H9 (cell line): ENCODE data around the gene IL6R. TPM values are rescaled to one million over a fixed set of nuclear protein-coding genes. Genes with fewer than 3 reads are reported as not detected.

ENCODE experiments used
- DNase-seq: peaks from one replicate; pipeline ENCODE4 v3.0.0-alpha.2; 2017
- H2AFZ ChIP-seq: one replicate; pipeline ENCODE4 v1.6.1; 2013; ENCODE audit warnings: mild to moderate bottlenecking, low read length, control low read depth, moderate library complexity
- H2AK5ac ChIP-seq: 2 replicates; pipeline ENCODE4 v1.6.1; 2013; ENCODE audit warnings: low read length, control low read depth, mixed read lengths; ENCODE audit not compliant: insufficient read length
- H2BK120ac ChIP-seq: one replicate; pipeline ENCODE4 v1.6.1; 2013; ENCODE audit warnings: low read depth, mild to moderate bottlenecking, low read length, control low read depth, inconsistent platforms; ENCODE audit not compliant: poor library complexity, severe bottlenecking
- H2BK12ac ChIP-seq: 2 replicates; pipeline ENCODE4 v1.6.1; 2013; ENCODE audit warnings: low read length, control low read depth, mixed read lengths, low read depth; ENCODE audit not compliant: insufficient read length
- H2BK15ac ChIP-seq: 2 replicates; pipeline ENCODE4 v1.6.1; 2013; ENCODE audit warnings: low read depth, low read length, control low read depth
- H2BK20ac ChIP-seq: one replicate; pipeline ENCODE4 v1.6.1; 2013; ENCODE audit warnings: low read depth, mild to moderate bottlenecking, low read length, control low read depth, inconsistent platforms; ENCODE audit not compliant: poor library complexity, severe bottlenecking
- H2BK5ac ChIP-seq: 2 replicates; pipeline ENCODE4 v1.6.1; 2013; ENCODE audit warnings: low read length, control low read depth, mixed read lengths; ENCODE audit not compliant: insufficient read length
- H3K14ac ChIP-seq: 2 replicates; pipeline ENCODE4 v1.6.1; 2013; ENCODE audit warnings: low read length, control low read depth; ENCODE audit not compliant: insufficient read depth
- H3K18ac ChIP-seq: 2 replicates; pipeline ENCODE4 v1.6.1; 2013; ENCODE audit warnings: low read depth, mild to moderate bottlenecking, mixed read lengths, low read length, control low read depth; ENCODE audit not compliant: insufficient read length
- H3K23ac ChIP-seq: 2 replicates; pipeline ENCODE4 v1.6.1; 2013; ENCODE audit warnings: low read length, control low read depth, mixed read lengths, low read depth; ENCODE audit not compliant: insufficient read length
- H3K23me2 ChIP-seq: 2 replicates; pipeline ENCODE4 v1.6.1; 2013; ENCODE audit warnings: low read depth, mild to moderate bottlenecking, mixed read lengths, low read length, control low read depth; ENCODE audit not compliant: insufficient read length, poor library complexity, severe bottlenecking
- H3K27ac ChIP-seq: 2 replicates; pipeline ENCODE4 v1.5.1; 2013; ENCODE audit warnings: low read length, control low read depth, mixed read lengths, low read depth; ENCODE audit not compliant: insufficient read length
- H3K27me3 ChIP-seq: 2 replicates; pipeline ENCODE4 v1.6.1; 2013; ENCODE audit warnings: low read length, control low read depth, inconsistent platforms; ENCODE audit not compliant: insufficient read depth
- H3K4ac ChIP-seq: 2 replicates; pipeline ENCODE4 v1.6.1; 2013; ENCODE audit warnings: low read depth, mild to moderate bottlenecking, control low read depth, inconsistent platforms, low read length, moderate library complexity
- H3K4me1 ChIP-seq: 2 replicates; pipeline ENCODE4 v1.6.1; 2013; ENCODE audit warnings: low read length, control low read depth, inconsistent platforms; ENCODE audit not compliant: insufficient read depth
- H3K4me2 ChIP-seq: 2 replicates; pipeline ENCODE4 v1.6.1; 2013; ENCODE audit warnings: low read length, control low read depth, mixed read lengths; ENCODE audit not compliant: insufficient read length, insufficient read depth
- H3K56ac ChIP-seq: 2 replicates; pipeline ENCODE4 v1.6.1; 2013; ENCODE audit warnings: low read depth, mild to moderate bottlenecking, mixed read lengths, low read length, control low read depth; ENCODE audit not compliant: insufficient read length
- H3K79me1 ChIP-seq: 2 replicates; pipeline ENCODE4 v1.6.1; 2013; ENCODE audit warnings: low read depth, mild to moderate bottlenecking, moderate library complexity, low read length, control low read depth, inconsistent platforms; ENCODE audit not compliant: insufficient read depth, poor library complexity, severe bottlenecking
- H3K79me2 ChIP-seq: 2 replicates; pipeline ENCODE4 v1.6.1; 2013; ENCODE audit warnings: low read length, control low read depth, inconsistent platforms; ENCODE audit not compliant: insufficient read depth
- H3K9ac ChIP-seq: 2 replicates; pipeline ENCODE4 v1.6.1; 2013; ENCODE audit warnings: low read length, control low read depth, mixed read lengths; ENCODE audit not compliant: insufficient read length; ENCODE audit errors: extremely low read depth
- H3K9me3 ChIP-seq: one replicate; pipeline ENCODE4 v1.6.1; 2013; ENCODE audit warnings: low read depth, low read length, inconsistent platforms; ENCODE audit not compliant: control insufficient read depth
- H3T11ph ChIP-seq: one replicate; pipeline ENCODE4 v1.6.1; 2013; ENCODE audit warnings: mild to moderate bottlenecking, low read length, control low read depth, inconsistent platforms
- H4K20me1 ChIP-seq: one replicate; pipeline ENCODE4 v1.6.1; 2013; ENCODE audit not compliant: control insufficient read depth, insufficient read length, insufficient read depth
- H4K5ac ChIP-seq: 2 replicates; pipeline ENCODE4 v1.6.1; 2013; ENCODE audit warnings: low read depth, mild to moderate bottlenecking, mixed read lengths, low read length, control low read depth; ENCODE audit not compliant: insufficient read length
- H4K8ac ChIP-seq: replicated peaks from 2 replicates; pipeline ENCODE4 v1.6.1; 2013; ENCODE audit warnings: low read length, control low read depth, mixed read lengths, low read depth; ENCODE audit not compliant: insufficient read length
- H4K91ac ChIP-seq: 2 replicates; pipeline ENCODE4 v1.6.1; 2013; ENCODE audit warnings: low read depth, mild to moderate bottlenecking, moderate library complexity, mixed read lengths, low read length, control low read depth; ENCODE audit not compliant: insufficient read length
- H3K27ac Mint-ChIP-seq, 3 experiments: 2 replicates in 2 of 3; 3 replicates in 1 of 3; pipeline ENCODE4 v1.8.0; 2020 to 2021; ENCODE audit warnings: mixed read lengths in 3 of 3, mild to moderate bottlenecking in 1 of 3, moderate library complexity in 1 of 3
- H3K27me3 Mint-ChIP-seq: 2 replicates; pipeline ENCODE4 v1.8.0; 2021; ENCODE audit warnings: low read depth, mild to moderate bottlenecking, moderate library complexity, mixed read lengths
- H3K36me3 Mint-ChIP-seq, 3 experiments: 2 replicates in 2 of 3; 3 replicates in 1 of 3; pipeline ENCODE4 v1.8.0; 2020 to 2021; ENCODE audit warnings: low read depth in 3 of 3, mixed read lengths in 3 of 3; ENCODE audit not compliant: insufficient read depth in 1 of 3
- H3K4me1 Mint-ChIP-seq, 2 experiments: 2 replicates each; pipeline ENCODE4 v1.8.0; 2020; ENCODE audit warnings: mixed read lengths in 2 of 2
- H3K4me3 Mint-ChIP-seq, 2 experiments: 2 replicates in 1 of 2; 3 replicates in 1 of 2; pipeline ENCODE4 v1.8.0; 2020 to 2021; ENCODE audit warnings: mild to moderate bottlenecking in 2 of 2, mixed read lengths in 2 of 2, moderate library complexity in 1 of 2
- H3K9me3 Mint-ChIP-seq, 2 experiments: 2 replicates in 1 of 2; 3 replicates in 1 of 2; pipeline ENCODE4 v1.8.0; 2020; ENCODE audit warnings: mild to moderate bottlenecking in 2 of 2, mixed read lengths in 2 of 2, moderate library complexity in 1 of 2
- CTCF ChIP-seq: fragments of 200-600 bp; sonication (generic); conservative IDR thresholded peaks from 3 replicates; pipeline ENCODE4 v1.8.0; 2021; ENCODE audit warnings: antibody characterized with exemption, mild to moderate bottlenecking
- WGBS: extraction: QIAGEN DNeasy Blood & Tissue Kit; methylation state at CpG from one replicate; pipeline ENCODE4 v1.1.7; 2013; ENCODE audit warnings: missing lambda C conversion rate, low lambda C conversion rate, mixed read lengths; ENCODE audit not compliant: insufficient read length; ENCODE audit errors: extremely low coverage; 5-methylcytosine and 5-hydroxymethylcytosine counted together
- total RNA-seq: library from RNA; stranded (reverse); gene quantifications from 2 replicates; pipeline ENCODE4 v1.2.1, GENCODE V29; 2021

The IL6R gene
- total RNA-seq, 1 experiment from 2014 or later, result 1.7 TPM

GRCh38 chr1:154502066-154502743, 97.1 kb downstream of the IL6R start, which contains the start of the genes SHE and TDRD10:
Gene SHE (minus strand): TSS chr1:154502412. CDS start chr1:154502026, 386 bp downstream.
Gene TDRD10 (plus strand): TSS chr1:154502219. CDS start chr1:154506904, 4,685 bp downstream.
- H3K23ac ChIP-seq, result no peak within 1 kb of the TSS
- H3K27ac Mint-ChIP-seq, result no peak within 1 kb of the TSS; a peak in 1 of 7 replicates
- H4K91ac ChIP-seq, result no peak within 1 kb of the TSS
- DNase-seq, result peak; percentile 48
- H3K23me2 ChIP-seq, result peaks cover 3% of the 10 kb centered on the region
- no peak within 1 kb of the TSS for H3K4ac ChIP-seq
- no peak within 1 kb of the TSS for H2BK5ac ChIP-seq
- H3K4me1 Mint-ChIP-seq, result peaks cover 4% of the 10 kb centered on the region in 2 experiments
- no peak within 1 kb of the TSS for H2AFZ ChIP-seq
- H3K4me3 Mint-ChIP-seq, result peak within 1 kb of the TSS; percentile 55 to 78
- no peaks in the 10 kb centered on the region for H3K79me2 ChIP-seq
- H3K18ac ChIP-seq, result no peak within 1 kb of the TSS
- WGBS, result no CpG with 5 or more reads among the region's 90 CpGs
- H2BK20ac ChIP-seq, result no peak within 1 kb of the TSS
- no peak within 1 kb of the TSS for H3K9ac ChIP-seq
- peaks cover 86% of the 10 kb centered on the region for H3K27me3 Mint-ChIP-seq
- no peaks in the 10 kb centered on the region for H3K4me1 ChIP-seq
- H2BK12ac ChIP-seq, result no peak within 1 kb of the TSS
- H3K56ac ChIP-seq, result no peak within 1 kb of the TSS
- H3K14ac ChIP-seq, result no peak within 1 kb of the TSS
- H3K9me3 Mint-ChIP-seq, result peaks cover 10 to 11% of the 10 kb centered on the region in 2 experiments; a peak in 4 of 5 replicates
- no peak within 1 kb of the TSS for H2BK15ac ChIP-seq
- no peak within 1 kb of the TSS for H4K5ac ChIP-seq
- no peak for TF ChIP-seq CTCF
- H4K8ac ChIP-seq, result no peak within 1 kb of the TSS
- no peaks in the 10 kb centered on the region for H3K9me3 ChIP-seq
- H3K4me2 ChIP-seq, result peak within 1 kb of the TSS; percentile 37
- no peak within 1 kb of the TSS for H2AK5ac ChIP-seq
- peaks cover 42% of the 10 kb centered on the region for H3K27me3 ChIP-seq
- H4K20me1 ChIP-seq, result no peaks in the 10 kb centered on the region
- H3K79me1 ChIP-seq, result no peaks in the 10 kb centered on the region
- no peak within 1 kb of the TSS for H3T11ph ChIP-seq
- H3K27ac ChIP-seq, result no peak within 1 kb of the TSS
- H3K36me3 Mint-ChIP-seq, result no peaks in the 10 kb centered on the region
- no peak within 1 kb of the TSS for H2BK120ac ChIP-seq
